ENCODE data around the gene TACR2.

TACR2 gene

DNA sequence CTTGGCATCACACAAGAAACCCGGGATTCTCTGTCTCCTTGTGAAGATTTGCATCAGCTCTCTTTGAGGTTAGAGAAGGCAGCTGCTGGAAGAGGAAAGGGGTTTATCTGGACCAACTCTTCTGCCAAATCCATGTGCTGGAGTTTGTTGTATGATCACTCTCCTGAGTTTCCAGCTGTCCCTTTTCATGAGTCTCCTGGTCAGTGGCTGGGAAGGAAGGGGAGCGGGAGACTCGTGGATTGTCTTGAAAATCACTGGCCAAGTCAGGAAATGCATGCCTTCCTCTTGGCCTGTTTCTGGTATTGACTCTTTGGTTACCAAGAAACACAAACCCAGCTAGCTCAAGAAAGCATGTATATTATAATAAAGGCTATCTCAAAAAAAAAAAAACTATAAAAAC, 38.8 kb downstream of the TACR2 start:
- H3K9me3 ChIP-seq (ENCODE audit: insufficient read depth, low read length, severe bottlenecking), result no peaks in the 10 kb centered on the region
- no peak overlapping the region for H2AFZ ChIP-seq (ENCODE audit: low read depth, low read length)
- no peak for ATAC-seq (ENCODE audit: insufficient read depth, low read depth)
- peaks cover 15% of the 10 kb centered on the region for H4K20me1 ChIP-seq (ENCODE audit: insufficient read depth, low read length)
- TF ChIP-seq CTCF (IDR thresholded peaks at IDR 0.05; ENCODE audit: borderline replicate concordance, extremely low read depth, low read length, poor library complexity, severe bottlenecking) (no peak), EZH2 (IDR thresholded peaks at IDR 0.05; ENCODE audit: borderline replicate concordance, low read depth, low read length, severe bottlenecking) (no peak)
- no peaks in the 10 kb centered on the region for H3K79me2 ChIP-seq (ENCODE audit: insufficient read depth, low read length)
- H3K4me2 ChIP-seq (ENCODE audit: insufficient read depth, low read length), result no peak overlapping the region
- H3K9ac ChIP-seq (ENCODE audit: low read depth, low read length), result no peak overlapping the region
- H3K4me1 ChIP-seq (ENCODE audit: insufficient read depth, low read length), result no peaks in the 10 kb centered on the region
- DNase-seq, result no peak
- no peak overlapping the region for H3K4me3 ChIP-seq (ENCODE audit: low read depth in 1 of 2, low read length in 2 of 2)
- H3K27ac ChIP-seq (ENCODE audit: low read length), result no peak overlapping the region
- H3K36me3 ChIP-seq (ENCODE audit: insufficient read depth, low read length), result peaks cover 73% of the 10 kb centered on the region
- no peaks in the 10 kb centered on the region for H3K27me3 ChIP-seq (ENCODE audit: insufficient read depth, low read length, poor library complexity)

DNA sequence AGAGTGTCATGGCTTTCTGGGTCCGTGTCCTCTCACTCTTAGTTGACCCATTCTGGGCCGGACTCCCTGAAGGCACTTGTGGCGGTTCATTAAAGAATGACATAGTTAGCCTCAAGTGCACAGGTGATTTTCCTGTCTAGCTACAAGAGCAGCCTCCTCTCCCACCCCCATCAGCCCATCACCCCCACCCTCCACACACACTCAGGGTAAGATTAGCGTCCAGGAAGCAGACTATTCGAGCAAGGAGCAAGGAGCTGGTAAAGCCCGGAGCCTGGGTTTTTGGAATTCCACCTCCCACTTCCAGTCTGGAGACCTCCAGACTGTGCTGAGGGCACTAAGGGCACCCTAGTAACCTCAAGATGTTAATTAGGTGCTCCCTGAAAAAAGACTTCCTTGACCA, 39.5 kb downstream of the TACR2 start:
- Histone ChIP-seq H2AFZ (ENCODE audit: low read depth, low read length) (no peak overlapping the region), H3K79me2 (ENCODE audit: insufficient read depth, low read length) (no peaks in the 10 kb centered on the region), H3K4me3 (ENCODE audit: low read depth in 1 of 2, low read length in 2 of 2) (no peak overlapping the region), H3K27ac (ENCODE audit: low read length) (no peak overlapping the region), H4K20me1 (ENCODE audit: insufficient read depth, low read length) (peaks cover 10% of the 10 kb centered on the region), H3K4me2 (ENCODE audit: insufficient read depth, low read length) (no peak overlapping the region), H3K36me3 (ENCODE audit: insufficient read depth, low read length) (peaks cover 68% of the 10 kb centered on the region), H3K27me3 (ENCODE audit: insufficient read depth, low read length, poor library complexity) (no peaks in the 10 kb centered on the region), H3K9ac (ENCODE audit: low read depth, low read length) (no peak overlapping the region), H3K9me3 (ENCODE audit: insufficient read depth, low read length, severe bottlenecking) (no peaks in the 10 kb centered on the region), H3K4me1 (ENCODE audit: insufficient read depth, low read length) (no peaks in the 10 kb centered on the region)
- ATAC-seq (ENCODE audit: insufficient read depth, low read depth) (no peak), DNase-seq (no peak)
- TF ChIP-seq EZH2 (IDR thresholded peaks at IDR 0.05; ENCODE audit: borderline replicate concordance, low read depth, low read length, severe bottlenecking), result no peak
- TF ChIP-seq CTCF (IDR thresholded peaks at IDR 0.05; ENCODE audit: borderline replicate concordance, extremely low read depth, low read length, poor library complexity, severe bottlenecking), result no peak

DNA sequence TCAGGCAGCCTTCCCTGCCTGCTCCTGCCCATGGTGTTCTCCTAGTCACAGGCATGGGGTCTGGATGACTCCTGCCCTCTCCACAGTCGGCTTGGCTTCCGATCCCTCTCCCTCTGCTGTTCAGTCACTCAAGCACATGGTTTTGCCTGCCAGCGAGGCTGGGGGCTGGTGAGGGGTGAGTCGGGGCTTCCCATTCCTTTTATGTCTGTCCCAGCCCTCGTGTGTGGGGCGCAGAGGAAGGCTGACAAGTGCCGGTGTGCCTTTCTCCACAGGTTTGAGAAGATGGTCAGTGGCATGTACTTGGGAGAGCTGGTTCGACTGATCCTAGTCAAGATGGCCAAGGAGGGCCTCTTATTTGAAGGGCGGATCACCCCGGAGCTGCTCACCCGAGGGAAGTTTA, 40.1 kb downstream of the TACR2 start:
- Histone ChIP-seq H3K27ac (ENCODE audit: low read length) (no peak overlapping the region), H3K4me3 (ENCODE audit: low read depth in 1 of 2, low read length in 2 of 2) (no peak overlapping the region), H3K27me3 (ENCODE audit: insufficient read depth, low read length, poor library complexity) (no peaks in the 10 kb centered on the region), H3K4me2 (ENCODE audit: insufficient read depth, low read length) (no peak overlapping the region), H3K9me3 (ENCODE audit: insufficient read depth, low read length, severe bottlenecking) (no peaks in the 10 kb centered on the region), H2AFZ (ENCODE audit: low read depth, low read length) (no peak overlapping the region), H4K20me1 (ENCODE audit: insufficient read depth, low read length) (peaks cover 10% of the 10 kb centered on the region), H3K4me1 (ENCODE audit: insufficient read depth, low read length) (no peaks in the 10 kb centered on the region), H3K79me2 (ENCODE audit: insufficient read depth, low read length) (no peaks in the 10 kb centered on the region), H3K36me3 (ENCODE audit: insufficient read depth, low read length) (peaks cover 68% of the 10 kb centered on the region), H3K9ac (ENCODE audit: low read depth, low read length) (no peak overlapping the region)
- no peak for DNase-seq
- TF ChIP-seq EZH2 (IDR thresholded peaks at IDR 0.05; ENCODE audit: borderline replicate concordance, low read depth, low read length, severe bottlenecking) (no peak), CTCF (IDR thresholded peaks at IDR 0.05; ENCODE audit: borderline replicate concordance, extremely low read depth, low read length, poor library complexity, severe bottlenecking) (no peak)
- no peak for ATAC-seq (ENCODE audit: insufficient read depth, low read depth)

Measured in DND-41 (cell line).